GM19397 (cell line): ENCODE measurements around the gene FRG2.
"Not testable (repeated sequence)": the region's sequence is repeated elsewhere in the genome, so short reads cannot be mapped to it uniquely, and the experiment has no call there.

Experiments used
- ATAC-seq: cut with Tn5 transposase; IDR thresholded peaks from one replicate; pipeline ENCODE4 v1.9.1; 2021; ENCODE audit warnings: mild to moderate bottlenecking, moderate library complexity; ENCODE audit not compliant: unreplicated experiment

Gene FRG2

DNA sequence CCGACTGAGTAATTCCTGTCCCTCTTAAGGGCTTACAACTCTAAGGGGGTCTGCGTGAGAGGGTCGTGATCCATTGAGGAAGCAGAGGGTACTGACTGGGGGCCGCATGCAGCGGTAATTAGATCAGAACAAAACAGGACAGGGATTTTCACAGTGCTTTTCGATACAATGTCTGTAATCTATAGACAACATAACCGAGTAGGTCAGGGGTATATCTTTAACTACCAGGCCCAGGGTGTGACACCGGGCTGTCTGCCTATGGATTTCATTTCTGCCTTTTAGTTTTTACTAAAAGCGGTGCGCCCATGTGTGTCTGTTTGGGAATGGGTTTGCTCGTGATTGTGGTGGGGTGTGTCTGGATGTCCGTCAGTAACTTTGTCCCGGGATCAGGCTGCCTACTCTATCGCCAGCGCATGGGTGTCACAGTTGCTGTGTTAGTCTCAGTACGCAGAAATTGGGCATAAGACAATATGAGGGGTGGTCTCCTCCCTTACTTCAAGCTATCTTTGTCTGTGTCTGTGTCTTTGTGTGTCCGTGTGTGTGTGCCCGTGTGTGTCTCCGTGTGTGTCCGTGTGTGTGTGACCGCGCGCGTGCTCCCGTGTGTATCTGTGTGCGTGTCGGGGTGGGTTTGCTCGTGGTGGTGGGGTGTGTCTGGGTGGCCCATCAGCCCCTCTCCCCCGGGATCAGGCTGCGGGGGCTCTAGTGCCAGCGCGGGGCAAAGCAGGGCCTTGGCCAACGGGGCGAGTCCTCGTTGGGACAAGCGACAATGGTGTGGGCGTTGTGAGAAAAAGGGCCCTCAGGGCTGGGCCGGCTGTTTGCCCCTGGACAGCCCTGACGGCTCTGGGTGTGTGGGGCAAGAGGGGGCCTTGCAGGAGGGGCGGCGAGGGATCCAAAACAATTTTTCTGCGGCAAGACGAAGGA is 10.4 kb downstream of the FRG2 start:
- ATAC-seq = no peak

DNA sequence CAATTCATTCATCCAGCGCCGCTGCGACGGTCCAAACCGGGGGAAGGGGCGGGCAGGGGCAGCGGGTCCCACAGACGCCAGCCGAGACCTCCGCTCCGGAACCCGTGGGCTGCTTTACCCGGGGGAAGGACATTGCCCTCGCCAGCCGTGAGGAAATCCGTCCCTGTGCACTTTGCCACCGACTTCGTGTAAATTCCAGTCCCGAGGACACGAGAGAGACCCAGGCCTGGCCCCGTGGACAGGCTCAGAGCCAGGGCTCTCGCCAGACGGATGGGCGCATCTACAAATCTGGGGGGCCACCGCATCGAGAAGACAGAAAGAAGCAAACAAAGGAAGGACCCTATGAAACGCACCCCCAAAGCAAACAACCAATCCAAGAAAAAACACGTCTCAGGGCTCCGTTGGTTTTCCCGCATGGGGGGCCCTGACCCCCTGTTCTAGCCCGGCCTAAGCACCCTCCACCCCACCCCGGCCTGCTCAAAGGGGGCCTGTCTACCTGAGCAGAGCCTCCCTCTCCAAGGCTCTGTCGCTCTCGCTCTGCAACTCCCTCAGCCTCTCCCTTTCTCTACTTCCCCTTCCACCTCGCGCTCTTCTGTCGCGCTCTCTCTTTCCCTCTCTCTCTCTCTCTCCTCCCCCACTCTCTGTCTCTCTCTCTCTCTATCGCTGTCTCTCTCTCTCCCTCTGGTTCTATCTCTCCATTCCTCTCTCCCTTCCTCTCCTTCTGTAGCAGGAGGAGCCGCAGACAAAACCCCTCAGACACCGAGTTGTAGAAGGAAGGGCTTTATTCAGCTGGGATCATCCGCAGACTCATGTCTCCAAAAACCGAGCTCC is 11.3 kb downstream of the FRG2 start:
- no peak for ATAC-seq

DNA sequence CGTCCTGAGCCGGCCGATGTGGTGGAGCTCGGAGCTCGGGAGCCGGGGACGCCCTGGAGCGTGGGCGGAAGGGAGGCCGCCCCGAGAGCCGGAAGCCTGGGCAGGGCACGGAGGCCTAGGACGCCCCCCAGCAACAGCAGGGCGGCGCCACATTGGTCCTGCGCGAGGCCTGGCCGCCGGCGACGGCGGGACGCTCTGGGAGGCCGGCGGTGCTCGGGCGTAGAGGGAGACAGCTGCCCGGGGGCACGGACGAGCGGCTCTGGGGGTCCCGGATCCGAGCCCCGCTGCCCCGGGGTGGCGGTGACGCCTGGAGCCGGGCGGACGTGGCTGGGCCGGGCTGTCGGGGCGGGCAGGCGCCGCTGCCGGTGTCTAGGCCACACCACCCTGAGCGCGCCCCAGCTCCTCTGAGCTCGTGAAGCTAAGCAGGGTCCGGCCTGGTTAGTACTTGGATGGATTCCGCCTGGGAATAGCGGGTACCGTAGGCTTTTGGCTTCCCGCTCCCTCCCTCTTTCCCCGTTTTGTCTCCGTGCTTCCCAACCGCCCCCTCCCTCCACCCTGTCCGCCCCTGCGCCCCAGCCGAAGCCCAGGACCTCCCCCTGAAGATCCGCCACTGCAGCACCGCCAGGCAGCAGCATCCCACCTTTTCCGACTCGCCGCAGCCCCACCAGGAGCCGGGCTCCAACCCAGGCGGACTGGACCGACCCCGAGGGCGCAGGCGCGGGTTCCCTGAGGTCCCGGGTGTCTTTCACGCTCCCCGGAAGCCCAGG is 12.1 kb downstream of the FRG2 start:
- peak; percentile 69 for ATAC-seq

DNA sequence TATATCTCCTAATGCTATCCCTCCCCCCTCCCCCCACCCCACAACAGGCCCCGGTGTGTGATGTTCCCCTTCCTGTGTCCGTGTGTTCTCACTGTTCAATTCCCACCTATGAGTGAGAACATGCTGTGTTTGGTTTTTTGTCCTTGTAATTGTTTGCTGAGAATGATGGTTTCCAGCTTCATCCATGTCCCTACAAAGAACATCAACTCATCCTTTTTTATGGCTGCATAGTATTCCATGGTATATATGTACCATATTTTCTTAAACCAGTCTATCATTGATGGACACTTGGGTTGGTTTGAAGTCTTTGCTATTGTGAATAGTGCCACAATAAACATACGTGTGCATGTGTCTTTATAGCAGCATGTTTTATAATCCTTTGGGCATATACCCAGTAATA is 37.1 kb downstream of the FRG2 start:
- not testable (repeated sequence) for ATAC-seq

DNA sequence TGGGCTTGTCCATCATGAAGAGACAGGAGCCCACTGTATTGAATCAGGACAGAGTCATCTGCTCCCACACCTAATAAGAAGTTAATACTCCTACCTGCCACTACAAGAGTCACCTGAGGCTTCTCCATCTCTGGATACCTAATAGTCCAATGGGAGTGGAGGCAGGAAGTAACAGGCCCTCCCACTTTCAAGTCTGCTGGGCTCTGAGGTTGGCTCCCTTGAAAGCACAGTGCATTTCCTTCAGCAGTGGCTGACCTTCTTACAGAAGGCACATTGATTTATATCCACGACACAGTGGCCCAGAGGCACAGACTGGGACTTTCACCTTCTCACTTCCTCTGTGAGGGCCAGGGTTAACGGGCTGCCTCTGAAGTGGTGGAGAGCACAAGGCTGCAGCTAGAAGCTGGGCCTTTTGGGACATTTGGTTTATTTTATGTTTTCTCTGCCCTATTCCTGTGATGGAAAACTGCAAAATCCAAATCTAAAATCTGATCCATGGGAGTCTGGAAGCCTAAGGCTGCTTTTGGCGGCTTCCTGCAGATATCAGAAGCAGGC is 38.1 kb downstream of the FRG2 start:
- ATAC-seq = no peak

DNA sequence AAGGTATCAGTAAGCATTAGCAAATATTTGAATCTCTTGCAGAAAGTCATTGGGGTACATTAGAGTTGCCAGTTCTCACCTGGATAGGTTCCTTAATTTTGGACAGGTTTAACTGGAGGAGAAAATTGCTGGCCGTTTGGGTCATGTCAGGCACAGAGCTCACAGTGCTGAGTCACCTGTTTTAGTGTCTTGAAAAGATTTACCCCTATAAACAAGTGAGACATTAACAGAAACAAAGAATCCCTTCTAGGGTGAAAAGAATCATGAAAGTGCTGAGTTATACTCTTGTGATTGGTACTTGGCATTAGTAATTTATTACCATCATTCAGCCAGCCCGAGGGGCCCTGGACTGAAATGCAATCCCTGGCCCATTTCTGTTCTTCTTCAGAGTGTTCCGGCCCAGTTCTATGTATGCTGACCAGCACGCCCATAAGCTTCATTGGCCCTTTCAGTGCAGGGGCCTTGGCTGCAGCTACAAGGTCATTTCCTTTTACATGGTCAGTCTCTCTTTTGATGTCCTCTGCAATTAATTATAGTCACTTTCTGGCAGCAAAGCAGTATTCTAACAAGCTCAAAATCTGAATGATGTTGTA is 41.3 kb downstream of the FRG2 start:
- ATAC-seq = not testable (repeated sequence)

DNA sequence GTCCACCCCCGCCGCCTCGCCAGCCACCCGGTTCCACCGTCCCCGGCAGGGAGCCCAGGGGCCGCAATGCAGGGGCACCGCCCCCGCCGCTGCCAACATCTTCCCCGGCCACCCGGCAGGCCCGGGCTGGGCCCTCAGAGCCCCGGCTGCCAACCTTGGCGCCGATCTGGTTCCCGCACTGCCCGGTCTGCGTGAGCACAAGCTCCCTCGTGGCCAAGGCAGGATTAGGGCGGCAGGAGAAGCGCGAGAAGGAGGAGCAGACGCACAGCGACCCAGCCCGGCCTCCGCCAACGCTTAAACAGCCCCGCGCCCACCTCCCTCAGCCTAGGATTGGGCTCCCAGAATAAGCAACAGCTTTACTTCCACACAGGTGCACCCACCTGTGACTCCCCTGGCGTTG is 42.4 kb downstream of the FRG2 start:
- not testable (repeated sequence) for ATAC-seq

DNA sequence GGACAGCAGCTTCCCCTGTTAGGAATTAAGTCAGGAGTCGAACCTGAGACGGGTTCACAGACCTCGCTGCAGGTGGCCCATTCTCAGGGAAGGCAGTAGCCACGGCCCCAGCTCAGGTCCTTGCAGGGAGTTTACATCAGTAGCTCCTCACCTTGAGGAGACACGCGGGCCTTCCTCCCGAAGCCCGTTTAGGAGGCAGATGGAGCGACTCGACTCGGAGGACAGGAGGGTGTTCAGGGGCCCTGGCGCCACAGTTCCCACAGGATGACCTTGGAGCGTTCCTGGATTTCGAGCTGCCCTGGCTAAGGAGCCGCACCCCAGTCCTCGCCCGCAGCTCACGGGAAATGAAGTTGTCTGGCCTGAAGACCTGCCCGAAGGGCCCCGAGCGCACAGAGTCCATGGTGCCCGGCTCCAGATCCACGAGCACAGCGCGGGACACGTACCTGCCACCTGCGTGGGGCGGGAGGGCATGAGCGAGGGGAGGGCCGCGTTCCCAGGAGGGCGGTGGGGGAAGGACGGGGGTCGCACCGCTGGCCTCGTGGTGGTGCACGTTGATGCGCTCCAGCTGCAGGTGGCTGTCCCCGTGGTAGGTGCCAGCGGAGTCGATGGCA is 43.0 kb downstream of the FRG2 start:
- not testable (repeated sequence) for ATAC-seq

DNA sequence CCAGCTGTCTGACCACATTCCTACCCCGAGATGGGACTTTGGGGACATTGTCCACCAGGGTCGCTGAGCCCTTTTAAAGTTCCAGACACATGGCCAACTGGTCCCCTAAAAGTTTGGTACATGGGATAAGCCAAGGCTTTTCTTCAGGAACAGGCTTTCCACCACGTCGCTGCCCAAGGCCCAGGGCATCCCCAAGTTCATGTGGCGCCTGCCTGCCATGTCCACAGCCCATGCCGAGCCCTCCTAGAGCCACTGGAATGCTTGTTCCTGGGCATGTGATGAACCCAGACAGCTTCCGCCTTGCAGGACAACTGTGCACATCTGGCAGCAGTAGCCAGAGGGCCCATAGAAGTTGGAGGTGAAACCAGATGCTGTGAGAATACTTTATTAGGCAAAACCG is 45.1 kb downstream of the FRG2 start:
- ATAC-seq = no peak

DNA sequence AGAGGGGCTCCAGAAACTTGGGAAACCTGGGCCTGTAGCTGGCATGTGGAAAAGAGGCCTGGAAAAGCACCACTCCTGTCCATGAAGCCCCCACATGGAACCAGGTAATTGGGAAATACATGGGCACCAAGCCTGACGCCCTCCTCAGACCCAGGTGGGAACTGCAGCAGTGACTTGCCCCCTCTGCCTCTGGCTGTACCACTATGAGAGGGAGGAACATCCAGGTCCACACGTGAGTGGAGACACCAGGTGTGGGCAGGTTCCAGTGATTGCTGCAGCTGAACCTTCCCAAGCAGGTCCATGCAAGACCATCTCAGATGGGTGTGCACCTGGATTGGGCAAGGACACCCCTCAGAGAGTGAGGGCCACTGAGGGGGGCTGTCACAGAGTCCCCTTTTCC is 46.8 kb downstream of the FRG2 start:
- not testable (repeated sequence) for ATAC-seq

DNA sequence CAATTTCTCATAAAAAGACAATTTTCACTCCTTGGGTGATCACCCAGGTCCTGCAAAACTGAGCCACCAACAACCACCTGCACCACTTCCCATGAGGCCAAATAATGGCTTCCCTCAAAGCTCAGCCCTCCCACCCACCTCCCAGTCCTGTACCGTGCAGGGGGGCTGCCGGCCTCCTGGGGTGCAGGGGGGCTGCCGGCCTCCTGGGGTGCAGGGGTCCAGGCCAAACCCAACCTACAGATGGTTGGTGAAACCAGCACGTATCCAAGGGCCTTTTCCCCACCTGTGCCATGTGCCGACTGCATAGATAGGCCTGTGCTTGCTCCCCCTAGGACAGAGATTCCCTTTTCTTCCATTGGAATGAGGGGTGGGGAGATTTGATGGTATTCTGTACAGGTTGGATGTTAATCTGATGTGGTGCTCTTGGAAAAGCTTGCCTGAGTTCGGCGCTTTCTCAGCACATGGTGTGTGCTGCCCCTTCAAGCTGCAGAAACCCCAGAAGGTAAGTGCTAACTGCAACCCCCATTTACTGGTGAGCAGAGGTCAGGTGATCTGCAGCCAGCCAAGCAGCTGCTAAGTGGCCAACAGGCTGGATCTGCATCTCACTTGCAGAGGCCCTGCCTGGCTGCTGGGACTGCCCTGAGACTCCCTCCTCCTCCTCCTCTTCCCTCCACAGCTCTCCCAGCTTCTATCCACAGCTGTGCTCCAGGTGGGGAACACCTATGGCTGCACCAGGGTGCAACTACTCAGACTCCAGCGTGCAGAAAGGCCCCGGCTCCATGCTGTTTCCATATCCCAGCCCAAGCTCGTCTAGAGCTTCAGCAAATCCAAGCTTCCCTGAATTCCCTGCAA is 47.6 kb downstream of the FRG2 start:
- ATAC-seq = no peak
